Measurements from ENCODE around the gene CHCHD3. TPM values are rescaled to one million over a fixed set of nuclear protein-coding genes. Genes with fewer than 3 reads are reported as not detected.

The CHCHD3 gene
- total RNA-seq, 6 experiments from 2014 or later, result 51.3 to 70.0 (median 65.7) TPM

DNA sequence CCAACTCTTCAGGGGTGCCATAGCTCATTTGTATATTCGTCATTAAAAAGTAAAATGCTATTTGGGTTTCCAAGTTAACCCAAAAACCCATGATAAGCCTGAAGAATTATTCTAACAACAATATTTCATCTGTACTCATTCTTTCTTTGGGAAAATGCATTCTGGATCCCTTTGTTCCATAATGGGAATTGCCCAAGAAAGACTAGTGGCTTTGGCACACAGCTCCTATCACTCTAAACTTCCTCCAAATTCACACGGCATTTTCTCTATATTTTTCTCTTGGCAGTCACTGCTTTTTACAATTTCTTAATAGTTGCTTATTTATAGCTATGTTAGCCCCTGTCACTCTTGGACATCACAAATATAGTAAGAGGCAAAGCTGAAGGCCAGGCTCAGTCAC lies 29.1 kb downstream of the CHCHD3 start:
- peaks cover 3% of the 10 kb centered on the region; the same call in 1 of the 2 replicates for H3K36me3 Mint-ChIP-seq (ENCODE audit: low read depth)
- TF ChIP-seq, protein P1, sequence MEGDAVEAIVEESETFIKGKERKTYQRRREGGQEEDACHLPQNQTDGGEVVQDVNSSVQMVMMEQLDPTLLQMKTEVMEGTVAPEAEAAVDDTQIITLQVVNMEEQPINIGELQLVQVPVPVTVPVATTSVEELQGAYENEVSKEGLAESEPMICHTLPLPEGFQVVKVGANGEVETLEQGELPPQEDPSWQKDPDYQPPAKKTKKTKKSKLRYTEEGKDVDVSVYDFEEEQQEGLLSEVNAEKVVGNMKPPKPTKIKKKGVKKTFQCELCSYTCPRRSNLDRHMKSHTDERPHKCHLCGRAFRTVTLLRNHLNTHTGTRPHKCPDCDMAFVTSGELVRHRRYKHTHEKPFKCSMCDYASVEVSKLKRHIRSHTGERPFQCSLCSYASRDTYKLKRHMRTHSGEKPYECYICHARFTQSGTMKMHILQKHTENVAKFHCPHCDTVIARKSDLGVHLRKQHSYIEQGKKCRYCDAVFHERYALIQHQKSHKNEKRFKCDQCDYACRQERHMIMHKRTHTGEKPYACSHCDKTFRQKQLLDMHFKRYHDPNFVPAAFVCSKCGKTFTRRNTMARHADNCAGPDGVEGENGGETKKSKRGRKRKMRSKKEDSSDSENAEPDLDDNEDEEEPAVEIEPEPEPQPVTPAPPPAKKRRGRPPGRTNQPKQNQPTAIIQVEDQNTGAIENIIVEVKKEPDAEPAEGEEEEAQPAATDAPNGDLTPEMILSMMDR (IDR thresholded peaks at IDR 0.05), result no peak
- no peaks in the 10 kb centered on the region for H3K27me3 Mint-ChIP-seq (ENCODE audit: insufficient read depth)
- H3K4me1 Mint-ChIP-seq (ENCODE audit: low read depth), result peaks cover 78% of the 10 kb centered on the region
- peak overlapping the region; percentile 98 for H3K27ac Mint-ChIP-seq
- DNase-seq, result no peak
- H3K9me3 Mint-ChIP-seq, result no peaks in the 10 kb centered on the region
- H3K4me3 Mint-ChIP-seq, result peak overlapping the region; percentile 84

DNA sequence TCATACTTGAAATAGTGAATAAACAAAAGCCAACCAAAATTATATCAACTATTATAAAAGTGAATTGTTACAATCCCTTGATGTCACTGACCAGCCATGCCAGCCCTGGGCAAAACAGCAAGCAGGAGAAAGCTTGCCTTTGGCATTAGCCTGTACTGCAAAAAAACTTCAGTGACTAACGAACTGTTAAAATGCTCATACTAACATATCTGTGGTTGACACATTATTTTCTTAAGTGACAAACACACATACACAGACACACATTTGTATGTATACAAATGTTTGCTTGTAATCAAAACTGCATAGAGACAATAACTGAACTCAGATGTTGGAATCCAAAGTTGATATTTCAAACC lies 29.5 kb downstream of the CHCHD3 start:
- H3K27ac Mint-ChIP-seq, result peak overlapping the region; percentile 98
- peak overlapping the region; percentile 84 for H3K4me3 Mint-ChIP-seq
- peak; percentile 12 for DNase-seq

DNA sequence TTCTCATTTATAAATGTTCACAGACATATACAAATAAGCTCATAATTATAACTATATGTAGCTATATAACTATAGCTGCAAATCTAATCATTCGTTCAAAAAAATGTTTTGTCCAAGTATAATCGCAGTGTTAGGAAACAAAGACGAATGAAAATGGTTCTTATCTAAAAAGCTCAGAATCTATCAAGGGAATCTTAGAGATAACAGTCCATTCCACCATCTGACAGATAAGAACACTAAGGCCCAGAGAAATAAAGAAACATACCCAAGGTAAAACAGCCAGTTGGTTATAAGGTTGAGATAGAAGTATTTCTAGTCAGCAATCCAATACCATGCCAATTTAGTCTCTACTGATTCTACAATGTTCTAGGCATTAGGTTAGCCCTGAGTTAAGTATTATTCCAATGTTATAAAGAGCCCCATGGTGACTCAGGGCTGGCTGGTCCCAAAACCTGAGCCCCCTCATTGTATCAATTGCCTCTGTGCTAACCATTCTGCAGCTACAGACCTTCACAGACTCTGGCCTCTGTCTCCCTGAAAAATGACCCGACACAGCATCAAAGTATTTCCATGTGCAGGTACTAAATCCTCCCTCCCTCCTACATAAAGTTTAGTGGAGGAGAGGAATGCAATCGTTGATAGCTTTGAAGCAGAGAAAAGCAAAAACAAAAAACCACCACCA lies 30.0 kb downstream of the CHCHD3 start:
- Mint-ChIP-seq H3K27me3 (ENCODE audit: insufficient read depth) (no peaks in the 10 kb centered on the region), H3K4me3 (peak overlapping the region; percentile 84), H3K9me3 (no peaks in the 10 kb centered on the region), H3K27ac (peak overlapping the region; percentile 98), H3K4me1 (ENCODE audit: low read depth) (peaks cover 81% of the 10 kb centered on the region), H3K36me3 (ENCODE audit: low read depth) (peaks cover 10% of the 10 kb centered on the region)
- DNase-seq, result no peak
- TF ChIP-seq, protein P1 (IDR thresholded peaks at IDR 0.05), result no peak

More for the DNA sequence above, 29.5 kb downstream of the CHCHD3 start:
- H3K9me3 Mint-ChIP-seq, result no peaks in the 10 kb centered on the region
- peaks cover 80% of the 10 kb centered on the region for H3K4me1 Mint-ChIP-seq (ENCODE audit: low read depth)
- peaks cover 4% of the 10 kb centered on the region for H3K36me3 Mint-ChIP-seq (ENCODE audit: low read depth)
- TF ChIP-seq, protein P1 (IDR thresholded peaks at IDR 0.05), result no peak
- H3K27me3 Mint-ChIP-seq (ENCODE audit: insufficient read depth), result no peaks in the 10 kb centered on the region

DNA sequence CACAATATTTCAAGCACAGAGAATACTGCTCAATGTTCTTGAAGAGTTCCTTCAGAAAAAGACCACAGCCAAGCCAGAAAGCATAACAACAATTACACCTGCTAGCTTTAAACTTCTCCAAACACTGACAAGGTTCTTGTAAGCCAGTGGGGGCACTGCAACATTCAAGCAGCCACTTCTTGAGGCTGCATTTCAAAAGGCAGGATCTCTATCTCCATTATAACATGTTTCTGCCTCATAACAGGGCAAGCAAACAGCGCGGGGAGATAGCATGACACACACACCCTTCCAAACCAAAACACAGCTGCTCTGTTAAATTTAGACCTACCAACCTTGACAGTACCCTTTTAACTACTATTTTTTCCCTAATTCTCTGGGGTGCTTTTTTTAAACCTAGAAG lies 30.8 kb downstream of the CHCHD3 start:
- no peak overlapping the region for H3K27ac Mint-ChIP-seq
- TF ChIP-seq, protein P1 (IDR thresholded peaks at IDR 0.05), result peak; percentile 48
- no peaks in the 10 kb centered on the region for H3K9me3 Mint-ChIP-seq
- DNase-seq, result no peak
- no peak overlapping the region for H3K4me3 Mint-ChIP-seq
- H3K36me3 Mint-ChIP-seq (ENCODE audit: low read depth), result peaks cover 9% of the 10 kb centered on the region
- H3K4me1 Mint-ChIP-seq (ENCODE audit: low read depth), result peaks cover 74% of the 10 kb centered on the region
- no peaks in the 10 kb centered on the region for H3K27me3 Mint-ChIP-seq (ENCODE audit: insufficient read depth)

DNA sequence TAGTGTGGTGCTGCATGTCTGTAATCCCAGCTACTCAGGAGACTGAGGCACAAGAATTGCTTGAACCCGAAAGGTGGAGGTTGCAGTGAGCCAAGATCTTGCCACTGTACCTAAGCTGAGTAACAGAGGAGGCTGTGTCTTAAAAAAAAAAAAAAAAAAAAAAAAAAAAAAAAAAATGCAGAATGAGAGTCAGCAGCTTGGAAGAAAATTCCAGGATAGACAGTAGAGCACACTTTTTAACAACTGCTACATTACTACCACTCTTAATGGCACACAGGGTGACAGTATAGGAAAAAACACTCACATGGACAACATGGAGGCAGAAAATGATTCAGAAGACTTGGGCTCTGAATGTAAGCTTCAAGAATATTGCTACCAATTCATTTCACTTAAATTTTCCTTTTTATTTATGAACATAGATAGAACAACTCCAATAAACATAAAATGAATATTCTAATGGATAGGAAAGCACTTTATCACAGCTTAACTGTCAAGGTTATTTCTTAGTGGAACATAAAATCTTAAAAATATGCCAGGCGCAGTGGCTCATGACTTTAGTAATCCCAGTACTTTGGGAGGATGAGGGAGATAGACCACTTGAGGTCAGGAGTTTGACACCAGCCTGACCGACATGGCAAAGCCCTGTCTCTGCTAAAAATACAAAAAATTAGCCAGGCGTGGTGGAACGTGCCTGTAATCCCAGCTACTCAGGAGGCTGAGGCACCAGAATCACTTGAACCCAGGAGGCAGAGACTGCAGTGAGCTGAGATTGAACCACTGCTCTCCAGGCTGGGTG lies 31.5 kb downstream of the CHCHD3 start:
- Mint-ChIP-seq H3K4me1 (ENCODE audit: low read depth) (peaks cover 73% of the 10 kb centered on the region), H3K27ac (no peak overlapping the region), H3K27me3 (ENCODE audit: insufficient read depth) (no peaks in the 10 kb centered on the region), H3K4me3 (no peak overlapping the region), H3K36me3 (ENCODE audit: low read depth) (peaks cover 9% of the 10 kb centered on the region), H3K9me3 (no peaks in the 10 kb centered on the region)
- TF ChIP-seq, protein P1 (IDR thresholded peaks at IDR 0.05), result no peak
- no peak for DNase-seq

Data from HFFc6 (cell line).